Keratinocyte (primary cell): ENCODE data around the gene MESD. TPM values are rescaled to one million over a fixed set of nuclear protein-coding genes. Genes with fewer than 3 reads are reported as not detected.

Experiments used
- DNase-seq: peaks from one replicate; pipeline ENCODE4 v3.0.0-alpha.2; 2011; ENCODE audit warnings: low read depth, missing footprints, low spot score
- FAIRE-seq: peaks from 2 replicates; lab custom pipeline; 2011; peaks lifted over from hg19 to GRCh38; lab: Jason Lieb, UNC
- H2AFZ ChIP-seq: 2 replicates; pipeline ENCODE4 v1.6.0; 2012; ENCODE audit warnings: low read length, control low read depth, inconsistent platforms; ENCODE audit not compliant: control insufficient read depth
- H3K27ac ChIP-seq: 2 replicates; pipeline ENCODE4 v1.5.1; 2011; ENCODE audit warnings: low read length; ENCODE audit not compliant: control insufficient read depth, insufficient read depth
- H3K27me3 ChIP-seq: 3 replicates; pipeline ENCODE4 v1.6.0; 2011; ENCODE audit warnings: low read length; ENCODE audit not compliant: control insufficient read depth, insufficient read depth; ENCODE audit errors: extremely low read depth
- H3K36me3 ChIP-seq, 2 experiments: 2 replicates in 1 of 2; 3 replicates in 1 of 2; pipeline ENCODE4 v1.5.1; 2011; ENCODE audit warnings: low read length in 2 of 2, mild to moderate bottlenecking in 1 of 2; ENCODE audit not compliant: control insufficient read depth in 2 of 2, insufficient read depth in 2 of 2; ENCODE audit errors: extremely low read depth in 1 of 2
- H3K4me1 ChIP-seq: 3 replicates; pipeline ENCODE4 v1.5.1; 2011; ENCODE audit warnings: low read length; ENCODE audit not compliant: control insufficient read depth, insufficient read depth; ENCODE audit errors: extremely low read depth
- H3K4me2 ChIP-seq: 3 replicates; pipeline ENCODE4 v1.6.0; 2011; ENCODE audit warnings: low read depth, low read length; ENCODE audit not compliant: control insufficient read depth, insufficient read depth; ENCODE audit errors: extremely low read depth
- H3K4me3 ChIP-seq, 3 experiments: fragments of 200-600 bp in 1 of 3; sonication (generic) in 1 of 3; 2 replicates in 2 of 3; 3 replicates in 1 of 3; pipeline ENCODE4 v1.5.1; 2011 to 2016; ENCODE audit warnings: low read length in 3 of 3, mild to moderate bottlenecking in 3 of 3, control low read depth in 2 of 3, inconsistent platforms in 1 of 3, low read depth in 1 of 3, mixed read lengths in 1 of 3, mixed run types in 1 of 3, moderate library complexity in 1 of 3; ENCODE audit not compliant: control insufficient read depth in 2 of 3, insufficient read depth in 2 of 3; ENCODE audit errors: extremely low read depth in 1 of 3
- H3K79me2 ChIP-seq: 2 replicates; pipeline ENCODE4 v1.6.0; 2012; ENCODE audit warnings: low read length; ENCODE audit not compliant: control insufficient read depth, insufficient read depth
- H3K9ac ChIP-seq: 3 replicates; pipeline ENCODE4 v1.6.0; 2011; ENCODE audit warnings: low read length; ENCODE audit not compliant: control insufficient read depth, insufficient read depth; ENCODE audit errors: extremely low read depth
- H3K9me1 ChIP-seq: 3 replicates; pipeline ENCODE4 v1.6.0; 2011; ENCODE audit warnings: low read length; ENCODE audit not compliant: control insufficient read depth, insufficient read depth; ENCODE audit errors: extremely low read depth
- H3K9me3 ChIP-seq: 2 replicates; pipeline ENCODE4 v1.5.1; 2012; ENCODE audit warnings: low read depth, low read length; ENCODE audit not compliant: control insufficient read depth
- H4K20me1 ChIP-seq: 3 replicates; pipeline ENCODE4 v1.6.0; 2011; ENCODE audit warnings: low read length; ENCODE audit not compliant: control insufficient read depth, insufficient read depth; ENCODE audit errors: extremely low read depth
- CTCF ChIP-seq, 3 experiments: IDR thresholded peaks in 1 of 3; conservative IDR thresholded peaks in 1 of 3; optimal IDR thresholded peaks in 1 of 3; 2 replicates in 2 of 3; 3 replicates in 1 of 3; pipeline versions ENCODE3 to v1.5.1; 2011; ENCODE audit warnings: low read length in 3 of 3, mild to moderate bottlenecking in 3 of 3, moderate library complexity in 2 of 3, control low read depth in 1 of 3, inconsistent platforms in 1 of 3; ENCODE audit not compliant: insufficient read depth in 2 of 3; ENCODE audit errors: extremely low read depth in 1 of 3
- EZH2 ChIP-seq: IDR thresholded peaks from one replicate; pipeline ENCODE4 v1.6.1; 2012; ENCODE audit warnings: inconsistent platforms, mild to moderate bottlenecking, low read length, moderate library complexity
- dilution Hi-C: fragments of 300-500 bp; cut with MboI; formaldehyde crosslinking; loops from one replicate; pipeline ENCODE4 v1.7.0; 2020; ENCODE audit warnings: low sequenced_read_pairs; ENCODE audit not compliant: extremely low pct_ligation_motif_present
- polyA plus RNA-seq, 5 experiments: library from polyadenylated mRNA; depleted of rRNA in 3 of 5; stranded (reverse) in 3 of 5; stranded (forward) in 1 of 5; unstranded in 1 of 5; fragments of >200 nt; gene quantifications; 1 replicate in 1 of 5; 2 replicates in 3 of 5; 3 replicates in 1 of 5; pipeline versions ENCODE4 v1.2.1 to v1.2.3, GENCODE V29; 2011 to 2012; ENCODE audit warnings: missing spikeins in 2 of 5, low read depth in 1 of 5, low replicate concordance in 1 of 5

The MESD gene
- polyA plus RNA-seq, 1 donor (not counting 4 experiments of a cell fraction or from before 2014, with no cell fraction given), result 18.7 TPM

- Histone ChIP-seq H2AFZ (no peak overlapping the region), H3K9ac (no peak overlapping the region), H3K27ac (no peak overlapping the region), H3K79me2 (no peaks in the 10 kb centered on the region), H3K9me1 (no peaks in the 10 kb centered on the region), H4K20me1 (no peaks in the 10 kb centered on the region), H3K9me3 (no peaks in the 10 kb centered on the region), H3K4me3 (no peak overlapping the region), H3K4me1 (no peaks in the 10 kb centered on the region), H3K27me3 (no peaks in the 10 kb centered on the region), H3K4me2 (no peak overlapping the region), H3K36me3 (peaks cover 0 to 1% of the 10 kb centered on the region in 2 experiments)
- dilution Hi-C loops, result no loop called here
- TF ChIP-seq CTCF (optimal IDR thresholded peaks at IDR 0.05 in 1 of 3, IDR thresholded peaks at IDR 0.05 in 1 of 3, conservative IDR thresholded peaks at IDR 0.05 in 1 of 3; ENCODE audit: extremely low read depth in 1 of 3, insufficient read depth in 2 of 3, low read length in 3 of 3) (no peak), EZH2 (no peak)
- DNase-seq (no peak), FAIRE-seq (no peak)
These were observed 83.4 kb downstream of the MESD start for GRCh38 chr15:80906159-80906766.

DNA sequence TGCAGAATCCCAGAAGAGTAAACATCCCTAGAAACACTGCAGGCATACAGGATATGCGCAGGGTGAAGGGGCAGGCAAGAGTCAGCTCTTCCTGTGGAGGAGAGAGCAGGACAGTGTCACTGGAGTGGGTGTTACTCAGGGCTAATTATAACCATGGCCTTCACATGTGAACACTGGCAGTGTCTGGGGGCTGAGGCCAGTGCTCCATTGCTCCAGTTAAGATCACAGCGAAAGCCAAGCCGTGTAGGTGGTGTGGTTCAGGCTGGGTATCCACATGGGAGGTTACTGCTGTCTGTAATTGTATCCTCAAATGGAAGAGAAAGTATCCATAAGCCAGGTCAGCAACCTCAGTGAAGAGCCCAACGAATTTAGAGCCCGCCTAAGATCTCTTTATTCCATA, 84.6 kb downstream of the MESD start:
- H3K27me3 ChIP-seq, result no peaks in the 10 kb centered on the region
- H3K9ac ChIP-seq, result no peak overlapping the region
- H3K36me3 ChIP-seq, result peaks cover 0 to 1% of the 10 kb centered on the region in 2 experiments
- TF ChIP-seq CTCF (optimal IDR thresholded peaks at IDR 0.05 in 1 of 3, IDR thresholded peaks at IDR 0.05 in 1 of 3, conservative IDR thresholded peaks at IDR 0.05 in 1 of 3; ENCODE audit: extremely low read depth in 1 of 3, insufficient read depth in 2 of 3, low read length in 3 of 3), result no peak
- no peak for TF ChIP-seq EZH2
- H3K4me3 ChIP-seq, result no peak overlapping the region
- H3K9me3 ChIP-seq, result no peaks in the 10 kb centered on the region
- no peak overlapping the region for H3K4me2 ChIP-seq
- H3K9me1 ChIP-seq, result no peaks in the 10 kb centered on the region
- H3K4me1 ChIP-seq, result no peaks in the 10 kb centered on the region
- H4K20me1 ChIP-seq, result no peaks in the 10 kb centered on the region
- dilution Hi-C loops, result no loop called here
- no peaks in the 10 kb centered on the region for H3K79me2 ChIP-seq
- no peak overlapping the region for H3K27ac ChIP-seq
- DNase-seq, result no peak
- no peak overlapping the region for H2AFZ ChIP-seq
- FAIRE-seq, result no peak
